Measurements from ENCODE around the gene LRRC47.

The LRRC47 gene

GRCh38 chr1:3746830-3747521 lies 49.3 kb downstream of the LRRC47 start:
- TF ChIP-seq CTCF (conservative IDR thresholded peaks at IDR 0.05) = no peak
- peak overlapping the region; percentile 82 for H3K27ac ChIP-seq

- no peak for TF ChIP-seq CTCF (conservative IDR thresholded peaks at IDR 0.05)
- H3K27ac ChIP-seq = peak overlapping the region; percentile 82
Measured at GRCh38 chr1:3746389-3746829, 49.9 kb downstream of the LRRC47 start.

GRCh38 chr1:3745590-3746381 lies 50.5 kb downstream of the LRRC47 start:
- TF ChIP-seq CTCF (conservative IDR thresholded peaks at IDR 0.05) = no peak
- peak overlapping the region; percentile 82 for H3K27ac ChIP-seq

- H3K27ac ChIP-seq = peak overlapping the region; percentile 82; the same call in 1 of the 2 replicates
- TF ChIP-seq CTCF (conservative IDR thresholded peaks at IDR 0.05) = no peak
Measured at GRCh38 chr1:3745071-3745470, 51.2 kb downstream of the LRRC47 start.

- TF ChIP-seq CTCF (conservative IDR thresholded peaks at IDR 0.05) = no peak
Measured at GRCh38 chr1:3744646-3745045, 51.7 kb downstream of the LRRC47 start.

GRCh38 chr1:3743826-3744225 lies 52.5 kb downstream of the LRRC47 start:
- no peak for TF ChIP-seq CTCF (conservative IDR thresholded peaks at IDR 0.05)
- peak overlapping the region; percentile 29 for H3K27ac ChIP-seq

More at GRCh38 chr1:3744646-3745045, 51.7 kb downstream of the LRRC47 start:
- H3K27ac ChIP-seq = peak overlapping the region; percentile 29; the same call in 1 of the 2 replicates

- H3K27ac ChIP-seq = peak overlapping the region; percentile 29
- no peak for TF ChIP-seq CTCF (conservative IDR thresholded peaks at IDR 0.05)
Measured at GRCh38 chr1:3743421-3743820, 52.9 kb downstream of the LRRC47 start.
